Transverse colon (tissue), 4 donors: Measurements from ENCODE around the gene MCF2L2.

Source experiments
- CTCF ChIP-seq, 5 experiments: fragments of 200-600 bp in 3 of 5; fragments of 450-650 bp in 2 of 5; sonication (generic) in 3 of 5; IDR thresholded peaks; 1 replicate in 2 of 5; 2 replicates in 3 of 5; pipeline ENCODE4 v1.5.1; 2016 to 2017; ENCODE audit warnings: antibody characterized with exemption in 5 of 5, inconsistent platforms in 3 of 5, mild to moderate bottlenecking in 2 of 5, moderate library complexity in 1 of 5
- EP300 ChIP-seq: sonication (generic); formaldehyde crosslinking; IDR thresholded peaks from one replicate; pipeline ENCODE4 v1.6.1; 2017; ENCODE audit warnings: antibody characterized with exemption, low read depth
- POLR2A ChIP-seq: fragments of 450-650 bp; IDR thresholded peaks from one replicate; pipeline ENCODE4 v1.6.1; 2016; ENCODE audit warnings: antibody characterized with exemption, mild to moderate bottlenecking, moderate library complexity
- POLR2AphosphoS5 ChIP-seq, 3 donors: sonication (generic); formaldehyde crosslinking; IDR thresholded peaks; one replicate each; pipeline ENCODE4 v1.6.1; 2016; ENCODE audit warnings: antibody characterized with exemption in 3 of 3

- TF ChIP-seq CTCF (IDR thresholded peaks at IDR 0.05), result no peak
- no peak for TF ChIP-seq POLR2A
- no peak for TF ChIP-seq EP300
- TF ChIP-seq POLR2AphosphoS5 (IDR thresholded peaks at IDR 0.05), result no peak
These were observed 58.0 kb downstream of the MCF2L2 start for GRCh38 chr3:183370391-183370790.
